Suppressor macrophage treated with lipopolysaccharide for 4 hours (primary cell): ENCODE measurements around the gene MTUS2.

Experiments used
- DNase-seq: peaks from one replicate; pipeline ENCODE4 v3.0.0-alpha.2; 2020

MTUS2 gene

GRCh38 chr13:29496241-29496712 is 676.1 kb downstream of the MTUS2 start:
- DNase-seq, result peak; percentile 60

GRCh38 chr13:29497137-29497654 is 677.1 kb downstream of the MTUS2 start:
- no peak for DNase-seq

GRCh38 chr13:29498426-29499040 is 678.4 kb downstream of the MTUS2 start:
- DNase-seq, result no peak

GRCh38 chr13:29499506-29500165 is 679.5 kb downstream of the MTUS2 start:
- DNase-seq, result peak; percentile 4

DNA sequence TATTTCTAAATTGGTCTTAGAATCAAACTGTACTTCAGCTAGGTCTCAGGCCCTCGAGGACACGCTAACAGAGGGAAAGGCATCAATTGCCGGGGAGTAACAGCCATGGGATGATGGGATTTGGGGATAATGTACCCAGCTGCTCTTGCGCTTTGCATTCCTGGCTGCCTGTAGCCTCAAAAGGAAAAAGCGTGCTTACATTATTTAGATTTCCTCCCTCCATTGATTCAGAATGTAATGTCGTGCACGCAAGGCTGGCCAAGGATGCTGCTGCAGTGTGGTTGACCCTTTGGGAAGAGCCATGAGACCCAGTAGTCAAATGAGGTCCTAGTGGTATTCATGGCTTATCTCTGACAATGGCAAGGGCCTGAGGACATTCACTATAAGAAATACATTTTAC is 680.2 kb downstream of the MTUS2 start:
- DNase-seq, result no peak

DNA sequence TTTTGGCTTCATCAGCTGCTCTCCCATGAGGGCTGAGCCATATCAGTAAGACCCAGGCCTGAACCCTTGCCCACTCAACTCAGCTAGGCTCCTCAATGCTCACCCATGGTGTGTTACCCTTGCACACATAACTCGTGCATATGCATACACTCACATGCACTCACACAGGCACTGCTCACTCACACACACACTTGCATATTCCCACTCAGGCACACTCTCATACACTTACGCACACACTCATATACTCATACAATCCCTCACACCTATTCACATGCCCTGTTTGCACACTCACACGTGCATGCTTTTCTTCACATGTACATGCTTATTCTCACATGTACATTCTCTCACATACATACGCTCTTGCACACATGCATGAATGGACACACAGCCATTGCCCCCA is 681.5 kb downstream of the MTUS2 start:
- no peak for DNase-seq

GRCh38 chr13:29502391-29503008 is 682.4 kb downstream of the MTUS2 start:
- DNase-seq, result no peak

GRCh38 chr13:29503041-29503837 is 683.1 kb downstream of the MTUS2 start:
- no peak for DNase-seq

GRCh38 chr13:29504691-29505090 is 684.6 kb downstream of the MTUS2 start:
- no peak for DNase-seq

- no peak for DNase-seq
Observed at GRCh38 chr13:29505511-29505910, 685.4 kb downstream of the MTUS2 start.

DNA sequence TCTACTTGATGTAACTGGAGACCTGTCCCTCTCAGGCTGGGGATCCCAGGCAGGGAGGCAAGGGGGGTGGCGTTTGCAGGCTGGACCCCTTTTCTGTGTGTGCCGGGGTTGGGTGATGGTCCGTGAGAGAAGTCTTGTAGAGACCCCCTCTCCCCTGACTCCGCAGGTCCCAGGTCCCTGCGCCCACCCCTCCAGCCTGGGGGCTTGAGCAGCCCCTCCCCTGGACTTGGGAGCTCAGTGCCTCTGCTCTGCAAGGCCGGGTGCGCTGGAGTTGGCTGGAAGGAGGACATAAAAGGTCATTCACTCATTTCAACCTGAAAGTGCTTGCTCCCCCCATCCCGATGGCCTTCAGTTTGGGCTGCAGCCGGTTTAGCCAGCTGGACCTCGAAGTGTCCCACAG is 685.8 kb downstream of the MTUS2 start:
- DNase-seq, result no peak

DNA sequence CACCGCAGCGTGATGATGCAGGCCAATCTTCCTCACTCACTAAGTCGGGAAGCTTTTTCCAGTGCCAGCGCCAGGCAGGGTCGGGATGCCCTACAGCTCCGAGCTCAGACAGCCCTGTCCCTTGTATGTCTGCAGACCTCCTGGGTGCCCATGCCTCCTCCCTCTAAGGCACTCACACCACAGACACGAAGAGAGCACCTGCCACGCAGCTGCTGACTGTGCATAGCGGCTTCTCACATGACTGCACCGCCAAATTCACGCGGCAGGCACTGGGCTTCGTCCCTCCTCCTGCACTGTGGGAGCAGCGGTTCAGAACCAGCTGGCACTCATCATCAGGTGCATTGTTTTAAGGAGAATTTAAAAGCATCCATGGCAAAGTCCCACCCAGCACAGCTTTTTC is 687.2 kb downstream of the MTUS2 start:
- no peak for DNase-seq

- peak; percentile 80 for DNase-seq
Observed at GRCh38 chr13:29508130-29508875, 688.2 kb downstream of the MTUS2 start.

DNA sequence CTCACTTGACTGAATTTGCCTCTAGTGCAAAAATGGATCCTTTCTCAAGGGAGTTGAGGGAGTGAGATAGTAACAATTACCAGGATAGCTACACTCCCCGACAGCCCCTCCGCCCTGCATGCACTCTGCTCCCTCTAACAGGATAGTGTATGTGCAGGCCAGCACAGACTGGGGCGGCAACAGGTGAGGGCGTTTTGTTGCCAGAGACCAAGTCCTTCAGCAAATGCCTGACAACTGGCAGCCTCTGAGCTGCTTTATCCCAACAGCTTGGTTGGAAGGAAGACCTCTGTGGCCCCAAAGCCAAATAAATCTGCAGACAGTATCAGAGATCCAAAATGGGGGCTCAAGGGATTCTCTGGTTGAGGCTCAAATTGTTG is 688.7 kb downstream of the MTUS2 start:
- no peak for DNase-seq

DNA sequence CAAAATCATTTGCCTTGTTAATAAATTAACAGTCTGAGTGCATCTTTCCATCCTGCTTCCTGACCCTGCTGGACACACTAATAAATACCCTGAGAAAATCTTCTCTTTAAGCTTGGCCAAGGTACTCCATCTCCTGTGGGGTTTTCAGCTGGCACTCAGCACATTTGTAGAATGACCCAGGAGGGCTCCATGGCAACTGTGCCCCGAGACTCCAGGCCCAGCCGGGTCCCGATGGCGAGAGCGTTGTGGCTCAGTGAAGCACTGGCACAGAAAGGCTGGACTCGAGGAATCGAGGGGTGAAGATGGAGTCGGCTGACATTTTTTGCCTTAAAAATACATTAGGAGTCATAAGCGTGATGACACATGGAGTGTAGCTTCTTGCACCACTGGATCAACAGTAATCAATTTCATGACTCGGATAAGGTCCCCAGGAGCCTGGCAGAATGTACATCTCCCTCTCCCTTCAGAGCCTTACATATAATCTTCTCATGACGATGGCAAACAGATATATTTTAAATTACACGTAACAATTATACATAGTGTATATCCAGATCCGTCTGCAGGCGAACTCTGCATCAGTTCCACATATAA is 690.0 kb downstream of the MTUS2 start:
- no peak for DNase-seq

DNA sequence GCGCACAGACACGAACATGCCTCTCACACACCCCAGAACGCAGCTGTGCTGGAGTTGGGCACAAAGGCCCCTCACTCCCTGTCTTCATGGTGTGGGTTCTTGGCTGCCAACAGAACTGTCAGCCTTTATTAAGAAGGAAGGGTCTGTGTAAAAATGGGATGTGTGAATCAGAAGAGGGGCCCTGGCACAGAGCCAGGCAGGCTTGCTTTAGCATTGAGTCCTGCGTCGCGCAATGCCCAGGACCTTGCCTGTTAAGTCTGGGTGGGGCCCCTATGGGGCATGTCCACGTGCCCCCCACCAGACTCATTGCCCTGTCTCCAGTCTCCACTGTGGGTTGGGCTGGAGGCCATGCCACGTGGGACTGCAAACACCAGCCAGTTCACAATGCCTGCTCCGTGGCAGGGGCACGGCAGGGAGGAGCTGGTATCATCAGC is 690.5 kb downstream of the MTUS2 start:
- no peak for DNase-seq

- no peak for DNase-seq
Observed at GRCh38 chr13:29511106-29511796, 691.1 kb downstream of the MTUS2 start.

DNA sequence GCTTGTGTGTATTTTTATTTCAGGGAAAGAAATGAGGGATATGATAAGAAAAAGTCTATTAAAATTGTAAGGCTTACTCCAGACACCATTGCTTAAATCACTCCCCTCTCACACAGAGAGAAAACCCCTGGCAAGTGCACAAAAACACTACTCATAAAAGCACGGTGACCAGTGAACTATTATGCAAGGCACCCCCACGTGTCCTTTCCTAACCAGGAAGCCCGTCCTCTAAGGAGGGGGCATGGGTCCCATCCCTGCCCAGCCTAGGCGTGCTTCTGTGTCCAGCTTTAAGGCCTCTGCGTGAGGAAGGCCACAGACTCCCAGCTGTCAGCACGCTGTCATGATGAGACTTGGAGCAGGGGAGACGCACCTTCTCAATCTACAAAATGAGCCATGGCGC is 691.8 kb downstream of the MTUS2 start:
- no peak for DNase-seq

DNA sequence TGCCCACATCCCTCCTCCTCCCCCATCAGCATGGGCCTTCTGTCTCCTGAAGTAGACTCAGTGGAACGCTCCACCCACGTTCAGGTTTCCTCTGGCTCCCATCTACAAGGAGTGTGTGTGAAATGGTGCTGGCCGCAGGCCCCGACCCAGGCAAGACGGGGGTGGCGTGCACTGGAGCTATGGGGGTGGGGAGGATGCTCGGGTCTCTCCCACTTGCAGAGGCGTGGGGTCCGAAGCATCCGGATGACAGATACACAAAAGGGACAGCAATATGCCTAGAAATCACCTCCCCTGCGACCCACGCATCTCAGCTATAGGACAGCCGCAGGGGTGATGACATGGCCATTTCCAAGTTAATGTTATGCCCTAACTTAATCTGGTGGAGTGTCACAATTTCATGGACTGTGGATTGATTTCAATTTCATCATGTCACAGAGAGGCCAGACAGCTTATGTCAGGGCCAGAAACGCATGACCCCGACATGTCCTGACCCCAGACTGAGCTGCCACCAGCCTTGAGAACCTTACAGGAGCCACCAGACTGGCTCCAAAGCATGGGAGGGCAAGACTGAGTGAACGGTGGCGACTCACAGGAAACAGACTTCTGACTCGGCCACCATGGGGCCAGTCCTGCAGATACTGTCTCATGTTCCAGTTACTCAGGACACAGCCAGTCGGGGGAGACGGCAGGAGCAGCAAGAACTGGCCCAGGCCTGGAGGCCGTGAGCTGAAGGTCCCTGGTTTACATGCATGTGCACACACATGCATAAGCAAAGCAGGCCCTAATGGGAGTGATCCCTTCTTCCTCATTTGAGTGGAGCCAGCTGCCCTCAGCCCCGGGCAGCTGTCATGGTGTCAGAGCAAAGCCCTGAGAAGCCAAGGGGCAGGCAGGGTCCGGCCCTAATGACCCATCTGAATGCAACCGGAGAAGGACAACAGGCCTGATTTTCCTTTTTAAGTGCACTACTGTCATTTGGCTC is 693.2 kb downstream of the MTUS2 start:
- peak; percentile 19 for DNase-seq
